Measurements from ENCODE around the gene EIPR1.

The EIPR1 gene

GRCh38 chr2:3147651-3148530 lies 229.7 kb downstream of the EIPR1 start:
- no peak for DNase-seq (ENCODE audit: low read depth)

GRCh38 chr2:3146772-3147650 lies 230.6 kb downstream of the EIPR1 start:
- no peak for DNase-seq (ENCODE audit: low read depth)

DNA sequence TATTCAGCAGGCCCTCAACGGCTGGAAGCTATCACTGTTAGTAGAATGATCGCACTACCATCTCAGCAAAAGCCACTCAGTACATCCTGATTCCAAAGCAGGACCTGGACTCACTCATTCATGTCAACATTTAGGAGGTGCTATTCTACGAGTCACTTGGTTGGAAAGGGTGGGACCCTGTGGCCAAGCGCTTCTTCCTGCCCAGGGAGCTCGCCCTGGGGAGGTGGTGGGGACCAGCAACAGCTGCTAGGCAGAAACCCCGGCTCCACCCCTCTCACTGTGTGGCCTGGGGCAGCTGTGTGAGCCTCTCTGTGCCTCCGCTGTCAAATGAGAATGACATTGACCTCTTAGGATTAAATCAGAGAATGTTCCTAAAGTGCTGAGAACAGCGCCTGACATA lies 231.4 kb downstream of the EIPR1 start:
- DNase-seq (ENCODE audit: low read depth): no peak

GRCh38 chr2:3145471-3146021 lies 232.1 kb downstream of the EIPR1 start:
- no peak for DNase-seq (ENCODE audit: low read depth)

GRCh38 chr2:3144856-3145255 lies 232.8 kb downstream of the EIPR1 start:
- no peak for DNase-seq (ENCODE audit: low read depth)

DNA sequence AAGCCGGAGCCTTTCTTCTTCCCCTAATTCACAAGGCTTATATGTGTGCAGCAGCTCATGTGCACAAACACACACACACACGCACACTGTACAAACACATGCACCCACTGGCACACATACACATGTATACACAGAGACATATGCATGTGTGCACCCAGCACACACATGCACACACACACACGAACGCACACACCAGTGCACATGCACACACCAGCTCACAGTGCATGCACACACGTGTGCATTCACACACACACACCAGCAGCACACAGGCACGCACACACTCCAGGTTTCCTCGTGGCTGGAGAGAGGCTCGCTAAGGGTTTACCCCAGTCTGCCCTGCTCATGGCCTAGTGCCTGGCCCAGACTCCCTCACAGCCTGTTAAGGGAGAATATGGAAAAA lies 234.0 kb downstream of the EIPR1 start:
- no peak for DNase-seq (ENCODE audit: low read depth)

DNA sequence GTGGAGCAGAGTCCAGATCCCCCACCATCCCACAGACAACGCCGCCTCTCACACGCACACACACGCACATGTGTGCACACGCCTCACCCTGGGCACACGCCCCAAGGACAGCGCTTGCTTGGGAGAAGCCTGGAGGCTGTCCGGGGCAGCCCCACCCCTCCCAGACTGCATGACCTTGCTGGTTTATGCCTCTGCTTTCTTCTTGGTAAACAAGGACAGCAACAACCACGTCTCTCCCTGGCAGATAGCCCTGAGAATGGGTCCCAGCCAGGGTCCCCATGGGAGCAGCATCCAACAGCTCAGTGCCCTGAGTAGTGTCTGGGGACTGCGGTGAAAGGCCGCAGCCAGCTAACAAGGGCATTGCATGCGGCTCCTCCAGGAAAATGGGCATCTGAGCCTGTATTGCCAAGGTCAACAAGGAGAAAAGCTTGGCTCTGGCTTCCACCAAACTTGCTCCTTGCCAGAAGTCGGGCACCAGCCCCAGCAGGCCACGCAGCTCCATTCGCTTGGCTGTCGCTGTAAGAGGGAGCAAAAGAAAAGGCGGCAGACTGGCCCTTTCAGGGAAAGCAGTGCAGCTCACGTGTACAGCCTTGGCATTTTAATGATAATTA lies 234.6 kb downstream of the EIPR1 start:
- DNase-seq (ENCODE audit: low read depth): no peak

DNA sequence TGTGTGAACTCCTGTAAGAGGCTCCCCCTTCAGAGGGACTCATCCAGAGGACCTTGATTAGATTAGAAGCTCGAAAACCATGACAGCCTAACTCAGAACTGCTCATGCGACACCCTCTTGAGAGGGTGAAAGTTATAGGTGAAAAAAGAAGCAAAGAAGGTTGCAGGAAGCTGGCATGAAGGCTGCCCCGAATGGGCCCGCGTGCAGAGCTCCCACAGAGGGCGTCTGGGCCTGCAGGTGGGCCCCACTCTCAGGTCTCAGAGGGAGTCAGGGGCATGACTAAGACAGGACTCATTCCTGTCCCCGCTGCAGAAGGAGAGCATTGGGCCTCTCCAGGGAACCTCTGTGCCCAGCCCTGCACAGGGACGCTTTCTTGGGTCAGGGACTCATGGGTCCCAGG lies 235.4 kb downstream of the EIPR1 start:
- no peak for DNase-seq (ENCODE audit: low read depth)

DNA sequence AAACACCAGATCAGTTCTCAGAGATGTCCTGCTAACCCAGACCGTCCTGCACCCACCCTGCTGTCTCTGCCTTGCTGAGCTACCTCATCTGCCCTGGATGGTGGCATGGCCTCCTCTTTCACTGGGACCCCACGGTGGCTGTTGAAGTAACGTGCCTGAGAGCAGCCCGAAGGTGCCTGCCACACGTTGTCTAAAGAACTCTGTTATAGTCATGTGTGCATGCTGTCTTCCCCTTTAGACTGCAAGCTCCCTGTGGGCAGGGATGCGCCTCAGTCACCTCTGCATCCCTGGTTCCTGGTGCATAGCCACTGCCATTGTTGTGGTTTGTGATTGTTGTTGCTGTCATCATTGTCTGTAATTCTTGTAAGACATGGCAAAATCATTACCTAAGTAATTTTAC lies 235.9 kb downstream of the EIPR1 start:
- DNase-seq (ENCODE audit: low read depth): no peak

DNA sequence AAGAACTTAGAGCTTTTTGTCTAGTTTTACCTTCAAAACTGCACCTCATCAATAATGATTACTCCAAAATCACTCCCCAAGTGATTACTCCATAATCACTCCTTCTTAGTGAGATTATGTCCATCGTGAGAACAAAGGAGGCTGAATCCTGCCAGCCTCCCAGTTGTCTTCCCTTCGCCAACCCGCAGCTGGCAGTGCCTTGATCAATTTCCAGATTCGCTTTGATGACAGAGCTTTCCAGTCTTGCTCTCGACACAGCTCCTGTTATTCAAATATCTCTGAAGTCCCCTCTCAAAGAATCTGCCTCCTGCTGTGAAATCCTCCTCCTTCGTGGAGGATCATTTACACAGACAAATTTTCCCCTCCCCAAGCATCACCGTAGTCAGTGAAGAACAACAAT lies 237.7 kb downstream of the EIPR1 start:
- no peak for DNase-seq (ENCODE audit: low read depth)

Measured in iris pigment epithelial cell (primary cell).